Loucy (cell line): ENCODE results near the gene ACE2.

ENCODE experiments used
- H2AFZ ChIP-seq: fragments of 200-600 bp; sonication (generic); 2 replicates; pipeline ENCODE4 v1.6.0; 2016; ENCODE audit warnings: antibody characterized with exemption, mild to moderate bottlenecking, low read length, moderate library complexity
- H3F3A ChIP-seq: fragments of 200-600 bp; 2 replicates; pipeline ENCODE4 v1.6.0; 2016; ENCODE audit warnings: antibody characterized with exemption, low read depth, mild to moderate bottlenecking
- H3K27me3 ChIP-seq: fragments of 200-600 bp; sonication (generic); 2 replicates; pipeline ENCODE4 v1.6.1; 2014; ENCODE audit warnings: low read length, mild to moderate bottlenecking; ENCODE audit not compliant: insufficient read depth, poor library complexity, severe bottlenecking
- H3K36me3 ChIP-seq: fragments of 200-600 bp; sonication (generic); 2 replicates; pipeline ENCODE4 v1.6.1; 2016; ENCODE audit warnings: low read length; ENCODE audit not compliant: insufficient read depth
- H3K4me1 ChIP-seq: fragments of 200-600 bp; sonication (generic); 2 replicates; pipeline ENCODE4 v1.5.1; 2014; ENCODE audit warnings: low read length, mild to moderate bottlenecking; ENCODE audit not compliant: insufficient read depth, poor library complexity, severe bottlenecking
- H3K4me2 ChIP-seq: fragments of 200-600 bp; sonication (generic); 2 replicates; pipeline ENCODE4 v1.6.0; 2014; ENCODE audit warnings: antibody characterized with exemption, low read length, low read depth, mild to moderate bottlenecking; ENCODE audit not compliant: poor library complexity, severe bottlenecking
- H3K4me3 ChIP-seq: fragments of 200-600 bp; sonication (generic); 2 replicates; pipeline ENCODE4 v1.5.1; 2014; ENCODE audit warnings: low read length, mild to moderate bottlenecking, mixed read lengths; ENCODE audit not compliant: poor library complexity, severe bottlenecking
- H3K79me2 ChIP-seq: fragments of 200-600 bp; sonication (generic); 2 replicates; pipeline ENCODE4 v1.6.1; 2014; ENCODE audit warnings: low read length; ENCODE audit not compliant: insufficient read depth
- H3K9ac ChIP-seq: fragments of 200-600 bp; sonication (generic); 2 replicates; pipeline ENCODE4 v1.6.0; 2014; ENCODE audit warnings: mild to moderate bottlenecking, low read depth, low read length, moderate library complexity; ENCODE audit not compliant: poor library complexity, severe bottlenecking
- H3K9me2 ChIP-seq: fragments of 200-600 bp; sonication (generic); replicated peaks from 2 replicates; pipeline ENCODE4 v1.6.1; 2016; ENCODE audit warnings: low read depth, low read length, mixed read lengths
- H3K9me3 ChIP-seq: fragments of 200-600 bp; sonication (generic); 2 replicates; pipeline ENCODE4 v1.6.1; 2014; ENCODE audit warnings: mild to moderate bottlenecking, antibody characterized with exemption, low read length, low read depth; ENCODE audit not compliant: insufficient read depth
- H4K20me1 ChIP-seq: fragments of 200-600 bp; sonication (generic); 2 replicates; pipeline ENCODE4 v1.6.0; 2014; ENCODE audit warnings: antibody characterized with exemption, low read length, mild to moderate bottlenecking; ENCODE audit not compliant: insufficient read depth, poor library complexity, severe bottlenecking
- CTCF ChIP-seq: fragments of 200-600 bp; sonication (generic); conservative IDR thresholded peaks from 2 replicates; pipeline ENCODE4 v1.5.1; 2014; ENCODE audit warnings: mild to moderate bottlenecking, antibody characterized with exemption, low read length
- EZH2phosphoT487 ChIP-seq: fragments of 200-600 bp; IDR thresholded peaks from 2 replicates; pipeline ENCODE4 v1.6.1; 2018; ENCODE audit warnings: antibody characterized with exemption, mild to moderate bottlenecking, moderate library complexity, borderline replicate concordance

Gene ACE2

GRCh38 chrX:15549189-15550012, 51.4 kb downstream of the ACE2 start:
- TF ChIP-seq EZH2phosphoT487 (no peak), CTCF (no peak)
- H3K4me2 ChIP-seq: no peak overlapping the region
- H3K9me2 ChIP-seq: no peaks in the 10 kb centered on the region
- no peaks in the 10 kb centered on the region for H3K27me3 ChIP-seq
- H3K9ac ChIP-seq: no peak overlapping the region
- H3F3A ChIP-seq: no peaks in the 10 kb centered on the region
- no peak overlapping the region for H3K4me3 ChIP-seq
- H3K4me1 ChIP-seq: peaks cover 7% of the 10 kb centered on the region
- H3K79me2 ChIP-seq: no peaks in the 10 kb centered on the region
- H2AFZ ChIP-seq: no peak overlapping the region
- H3K9me3 ChIP-seq: no peaks in the 10 kb centered on the region
- no peaks in the 10 kb centered on the region for H4K20me1 ChIP-seq
- H3K36me3 ChIP-seq: no peaks in the 10 kb centered on the region

DNA sequence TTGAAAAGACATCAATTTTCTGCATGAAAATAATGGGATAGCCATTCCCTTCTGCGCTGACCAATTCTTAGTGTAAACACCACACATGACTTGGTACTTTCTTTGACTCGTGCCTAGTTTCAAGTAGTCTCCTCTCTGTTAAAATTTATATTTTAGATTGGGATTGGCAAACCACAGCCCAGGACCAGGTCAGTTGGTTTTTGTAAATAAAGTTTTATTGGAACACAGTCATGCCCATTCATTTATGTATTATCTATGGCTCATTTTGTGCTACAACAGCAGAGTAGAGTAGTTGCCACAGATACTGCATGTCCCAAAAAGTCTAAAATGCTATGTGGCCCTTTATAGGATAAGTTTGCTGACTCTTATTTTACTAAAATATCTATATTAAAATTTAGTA, 53.4 kb downstream of the ACE2 start:
- H3K9me3 ChIP-seq: no peaks in the 10 kb centered on the region
- TF ChIP-seq CTCF: no peak
- no peak for TF ChIP-seq EZH2phosphoT487
- no peaks in the 10 kb centered on the region for H3K9me2 ChIP-seq
- H3F3A ChIP-seq: no peaks in the 10 kb centered on the region
- H3K4me2 ChIP-seq: no peak overlapping the region
- no peaks in the 10 kb centered on the region for H3K27me3 ChIP-seq
- H3K9ac ChIP-seq: no peak overlapping the region
- H2AFZ ChIP-seq: no peak overlapping the region
- H3K36me3 ChIP-seq: no peaks in the 10 kb centered on the region
- H4K20me1 ChIP-seq: no peaks in the 10 kb centered on the region
- H3K79me2 ChIP-seq: no peaks in the 10 kb centered on the region
- H3K4me1 ChIP-seq: peaks cover 7% of the 10 kb centered on the region
- no peak overlapping the region for H3K4me3 ChIP-seq

DNA sequence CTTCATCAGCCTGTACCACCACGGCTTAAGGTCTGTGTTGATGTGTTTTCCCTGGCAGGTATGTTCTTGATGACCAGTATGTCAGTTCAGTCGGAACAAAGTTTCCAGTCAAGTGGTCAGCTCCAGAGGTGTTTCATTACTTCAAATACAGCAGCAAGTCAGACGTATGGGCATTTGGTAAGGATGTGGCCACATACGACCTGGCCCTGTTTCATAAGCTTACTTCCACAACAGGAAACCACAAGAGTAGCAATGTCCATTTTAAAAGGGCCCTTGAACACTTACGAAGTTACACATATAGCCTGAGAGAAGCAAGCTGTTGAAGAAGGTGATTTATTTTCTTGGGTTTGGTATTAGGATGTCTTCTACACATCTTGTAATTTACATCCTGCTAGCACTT, 54.0 kb downstream of the ACE2 start:
- H3K36me3 ChIP-seq: no peaks in the 10 kb centered on the region
- no peaks in the 10 kb centered on the region for H3K79me2 ChIP-seq
- peaks cover 7% of the 10 kb centered on the region for H3K4me1 ChIP-seq
- H3K4me2 ChIP-seq: no peak overlapping the region
- no peak overlapping the region for H2AFZ ChIP-seq
- no peaks in the 10 kb centered on the region for H3F3A ChIP-seq
- H3K9me3 ChIP-seq: no peaks in the 10 kb centered on the region
- H3K9ac ChIP-seq: no peak overlapping the region
- TF ChIP-seq CTCF (no peak), EZH2phosphoT487 (no peak)
- H4K20me1 ChIP-seq: no peaks in the 10 kb centered on the region
- H3K9me2 ChIP-seq: no peaks in the 10 kb centered on the region
- H3K4me3 ChIP-seq: no peak overlapping the region
- H3K27me3 ChIP-seq: no peaks in the 10 kb centered on the region
